ENCODE measurements around the gene PRR5. TPM values are rescaled to one million over a fixed set of nuclear protein-coding genes. Genes with fewer than 3 reads are reported as not detected.

Gene PRR5
- total and polyA plus RNA-seq, 2 donors (not counting 1 experiment from before 2014, with no cell fraction given) = 18.4 to 36.1 TPM

GRCh38 chr22:44734278-44734677 is 32.3 kb downstream of the PRR5 start:
- Histone ChIP-seq H2AFZ (ENCODE audit: insufficient read depth, low read depth, low read length, poor library complexity, severe bottlenecking) (no peak overlapping the region), H3K4me3 (ENCODE audit: control extremely low read depth in 1 of 5, extremely low read depth in 1 of 5, insufficient read depth in 1 of 5, low read depth in 2 of 5, low read length in 4 of 5) (no peak overlapping the region), H3K27me3 (replicated peaks in 1 of 4; ENCODE audit: control extremely low read depth in 1 of 4, control insufficient read depth in 3 of 4, insufficient read depth in 4 of 4, low read length in 3 of 4) (no peaks in the 10 kb centered on the region), H3K9me3 (ENCODE audit: control extremely low read depth in 1 of 3, control insufficient read depth in 2 of 3, insufficient read depth in 1 of 3, low read length in 2 of 3) (peaks cover 0 to 2% (median 0%) of the 10 kb centered on the region in 3 donors), H3K9ac (ENCODE audit: low read length) (no peak overlapping the region), H3K27ac (ENCODE audit: low read length in 2 of 2) (no peak overlapping the region), H3K4me1 (ENCODE audit: control insufficient read depth in 2 of 2, insufficient read depth in 2 of 2, low read length in 2 of 2) (peaks cover 0 to 10% of the 10 kb centered on the region in 2 donors), H3K36me3 (replicated peaks in 1 of 2; ENCODE audit: control extremely low read depth in 1 of 2, control insufficient read depth in 1 of 2, extremely low read depth in 1 of 2, insufficient read depth in 2 of 2, low read length in 1 of 2) (no peaks in the 10 kb centered on the region), H4K20me1 (ENCODE audit: control insufficient read depth, insufficient read depth, low read length, poor library complexity, severe bottlenecking) (no peaks in the 10 kb centered on the region), H3K4me2 (replicated peaks; ENCODE audit: low read depth, low read length, poor library complexity, severe bottlenecking) (no peak overlapping the region), H3K79me2 (ENCODE audit: control insufficient read depth, insufficient read depth, low read length) (no peaks in the 10 kb centered on the region)
- Mint-ChIP-seq H3K4me1 (peaks cover 4% of the 10 kb centered on the region), H3K27ac (no peak overlapping the region), H3K9me3 (ENCODE audit: insufficient read depth) (no peaks in the 10 kb centered on the region), H3K4me3 (no peak overlapping the region), H3K27me3 (no peaks in the 10 kb centered on the region)
- no peak for TF ChIP-seq EZH2 (IDR thresholded peaks at IDR 0.05; ENCODE audit: borderline replicate concordance, insufficient read depth, low read depth, low read length, poor library complexity, severe bottlenecking)
- TF ChIP-seq CTCF (IDR thresholded peaks at IDR 0.05) = no peak
- ATAC-seq (ENCODE audit: low read depth) (no peak), DNase-seq (no peak)
- ChIA-PET POLR2A (no interaction called here), CTCF (interaction anchor here (0.7 to 3.5 kb wide), 8 partner anchors 8 to 70 kb away, joined by 3 to 72 read pairs (median 5); no protein-coding TSS in a partner anchor)
- intact Hi-C loops (cut with micrococcal nuclease) = no loop called here
- 80% methylated on average over 7 of the region's 8 CpGs for WGBS (ENCODE audit: insufficient coverage)

GRCh38 chr22:44734801-44735517 is 33.0 kb downstream of the PRR5 start:
- 85% methylated on average over 18 of the region's 23 CpGs for WGBS (ENCODE audit: insufficient coverage)
- ATAC-seq (ENCODE audit: low read depth) = no peak
- POLR2A ChIA-PET = interaction anchor here (0.6 kb wide), 1 partner anchor 26 kb away, joined by 3 read pairs; no protein-coding TSS in a partner anchor
- Histone ChIP-seq H3K36me3 (replicated peaks in 1 of 2; ENCODE audit: control extremely low read depth in 1 of 2, control insufficient read depth in 1 of 2, extremely low read depth in 1 of 2, insufficient read depth in 2 of 2, low read length in 1 of 2) (no peaks in the 10 kb centered on the region), H3K27ac (ENCODE audit: low read length in 2 of 2) (no peak overlapping the region), H2AFZ (ENCODE audit: insufficient read depth, low read depth, low read length, poor library complexity, severe bottlenecking) (no peak overlapping the region), H3K4me3 (ENCODE audit: control extremely low read depth in 1 of 5, extremely low read depth in 1 of 5, insufficient read depth in 1 of 5, low read depth in 2 of 5, low read length in 4 of 5) (no peak overlapping the region), H3K79me2 (ENCODE audit: control insufficient read depth, insufficient read depth, low read length) (no peaks in the 10 kb centered on the region), H3K27me3 (replicated peaks in 1 of 4; ENCODE audit: control extremely low read depth in 1 of 4, control insufficient read depth in 3 of 4, insufficient read depth in 4 of 4, low read length in 3 of 4) (no peaks in the 10 kb centered on the region), H3K4me2 (replicated peaks; ENCODE audit: low read depth, low read length, poor library complexity, severe bottlenecking) (no peak overlapping the region), H3K4me1 (ENCODE audit: control insufficient read depth in 2 of 2, insufficient read depth in 2 of 2, low read length in 2 of 2) (peaks cover 0 to 3% of the 10 kb centered on the region in 2 donors), H4K20me1 (ENCODE audit: control insufficient read depth, insufficient read depth, low read length, poor library complexity, severe bottlenecking) (no peaks in the 10 kb centered on the region), H3K9ac (ENCODE audit: low read length) (no peak overlapping the region), H3K9me3 (ENCODE audit: control extremely low read depth in 1 of 3, control insufficient read depth in 2 of 3, insufficient read depth in 1 of 3, low read length in 2 of 3) (peaks cover 0 to 2% (median 0%) of the 10 kb centered on the region in 3 donors)
- H3K9me3 Mint-ChIP-seq (ENCODE audit: insufficient read depth) = no peaks in the 10 kb centered on the region
- H3K4me3 Mint-ChIP-seq = no peak overlapping the region
- no peak overlapping the region for H3K27ac Mint-ChIP-seq
- intact Hi-C loops (cut with micrococcal nuclease) = no loop called here
- TF ChIP-seq EZH2 (IDR thresholded peaks at IDR 0.05; ENCODE audit: borderline replicate concordance, insufficient read depth, low read depth, low read length, poor library complexity, severe bottlenecking) (no peak), CTCF (IDR thresholded peaks at IDR 0.05) (no peak)
- CTCF ChIA-PET = interaction anchor here (0.7 to 3.5 kb wide), 12 partner anchors 9 to 71 kb away, joined by 3 to 72 read pairs (median 4); no protein-coding TSS in a partner anchor
- H3K27me3 Mint-ChIP-seq = no peaks in the 10 kb centered on the region
- DNase-seq = no peak
- H3K4me1 Mint-ChIP-seq = no peaks in the 10 kb centered on the region

Data from B cell (primary cell).